ENCODE results near the gene ADAP2. TPM values are rescaled to one million over a fixed set of nuclear protein-coding genes. Genes with fewer than 3 reads are reported as not detected.
A peak's percentile ranks its signal among the peaks of the same experiment; 100 is the strongest.

ADAP2 gene
- polyA plus RNA-seq, 4 donors, result 0.89 to 6.1 (median 4.2) TPM

- 97 to 100% (median 97%) methylated on average over 3 of the region's 3 CpGs for WGBS, 3 donors
- no peaks in the 10 kb centered on the region for H3K27me3 ChIP-seq (ENCODE audit: control insufficient read depth in 3 of 3, insufficient read depth in 3 of 3, low read length in 3 of 3)
- peaks cover 0 to 32% (median 3%) of the 10 kb centered on the region in 3 donors for H3K36me3 ChIP-seq (ENCODE audit: control insufficient read depth in 3 of 3, insufficient read depth in 2 of 3, low read depth in 1 of 3, low read length in 3 of 3)
- H3K4me3 ChIP-seq (ENCODE audit: low read depth in 1 of 3, low read length in 3 of 3), result no peak overlapping the region
- H3K27ac ChIP-seq (ENCODE audit: low read depth in 1 of 3, low read length in 2 of 3), result no peak overlapping the region
- no peak for DNase-seq
- peaks cover 0 to 9% (median 0%) of the 10 kb centered on the region in 3 donors for H3K4me1 ChIP-seq (ENCODE audit: control insufficient read depth in 3 of 3, insufficient read depth in 2 of 3, low read depth in 1 of 3, low read length in 2 of 3)
- H3K9me3 ChIP-seq (ENCODE audit: control insufficient read depth in 2 of 2, insufficient read depth in 1 of 2, low read depth in 1 of 2, low read length in 1 of 2), result no peaks in the 10 kb centered on the region
- no peak for FAIRE-seq
Observed at GRCh38 chr17:30992551-30992950, 70.8 kb downstream of the ADAP2 start.

GRCh38 chr17:30995347-30995746 lies 73.6 kb downstream of the ADAP2 start:
- H3K4me1 ChIP-seq (ENCODE audit: control insufficient read depth in 3 of 3, insufficient read depth in 2 of 3, low read depth in 1 of 3, low read length in 2 of 3), result peaks cover 0 to 13% (median 2%) of the 10 kb centered on the region in 3 donors
- 93 to 100% (median 100%) methylated on average over 2 to 3 of the region's 3 CpGs for WGBS, 3 donors
- no peaks in the 10 kb centered on the region for H3K27me3 ChIP-seq (ENCODE audit: control insufficient read depth in 3 of 3, insufficient read depth in 3 of 3, low read length in 3 of 3)
- H3K9me3 ChIP-seq (ENCODE audit: control insufficient read depth in 2 of 2, insufficient read depth in 1 of 2, low read depth in 1 of 2, low read length in 1 of 2), result no peaks in the 10 kb centered on the region
- peaks cover 6 to 48% (median 8%) of the 10 kb centered on the region in 3 donors for H3K36me3 ChIP-seq (ENCODE audit: control insufficient read depth in 3 of 3, insufficient read depth in 2 of 3, low read depth in 1 of 3, low read length in 3 of 3)
- H3K27ac ChIP-seq (ENCODE audit: low read depth in 1 of 3, low read length in 2 of 3), result no peak overlapping the region
- H3K4me3 ChIP-seq (ENCODE audit: low read depth in 1 of 3, low read length in 3 of 3), result no peak overlapping the region
- DNase-seq (no peak), FAIRE-seq (no peak)

GRCh38 chr17:30996486-30996885 lies 74.7 kb downstream of the ADAP2 start:
- Histone ChIP-seq H3K27ac (ENCODE audit: low read depth in 1 of 3, low read length in 2 of 3) (peak overlapping the region in 1 of 3 donors; percentile 62), H3K36me3 (ENCODE audit: control insufficient read depth in 3 of 3, insufficient read depth in 2 of 3, low read depth in 1 of 3, low read length in 3 of 3) (peaks cover 6 to 44% (median 8%) of the 10 kb centered on the region in 3 donors), H3K4me1 (ENCODE audit: control insufficient read depth in 3 of 3, insufficient read depth in 2 of 3, low read depth in 1 of 3, low read length in 2 of 3) (peaks cover 0 to 13% (median 2%) of the 10 kb centered on the region in 3 donors), H3K27me3 (ENCODE audit: control insufficient read depth in 3 of 3, insufficient read depth in 3 of 3, low read length in 3 of 3) (no peaks in the 10 kb centered on the region), H3K4me3 (ENCODE audit: low read depth in 1 of 3, low read length in 3 of 3) (no peak overlapping the region), H3K9me3 (ENCODE audit: control insufficient read depth in 2 of 2, insufficient read depth in 1 of 2, low read depth in 1 of 2, low read length in 1 of 2) (no peaks in the 10 kb centered on the region)
- DNase-seq, result peak; percentile 51 to 80
- FAIRE-seq, result no peak
- WGBS, 3 donors, result 38 to 68% (median 43%) methylated on average over 3 of the region's 3 CpGs

GRCh38 chr17:30997270-30997669 lies 75.5 kb downstream of the ADAP2 start:
- Histone ChIP-seq H3K36me3 (ENCODE audit: control insufficient read depth in 3 of 3, insufficient read depth in 2 of 3, low read depth in 1 of 3, low read length in 3 of 3) (peaks cover 6 to 46% (median 8%) of the 10 kb centered on the region in 3 donors), H3K9me3 (ENCODE audit: control insufficient read depth in 2 of 2, insufficient read depth in 1 of 2, low read depth in 1 of 2, low read length in 1 of 2) (no peaks in the 10 kb centered on the region), H3K4me3 (ENCODE audit: low read depth in 1 of 3, low read length in 3 of 3) (no peak overlapping the region), H3K27ac (ENCODE audit: low read depth in 1 of 3, low read length in 2 of 3) (peak overlapping the region in 2 of 3 donors; percentile 13 to 62), H3K4me1 (ENCODE audit: control insufficient read depth in 3 of 3, insufficient read depth in 2 of 3, low read depth in 1 of 3, low read length in 2 of 3) (peaks cover 0 to 13% (median 2%) of the 10 kb centered on the region in 3 donors), H3K27me3 (ENCODE audit: control insufficient read depth in 3 of 3, insufficient read depth in 3 of 3, low read length in 3 of 3) (no peaks in the 10 kb centered on the region)
- FAIRE-seq (no peak), DNase-seq (no peak)
- WGBS, 3 donors, result 95 to 96% (median 96%) methylated on average over 6 of the region's 6 CpGs

- Histone ChIP-seq H3K4me3 (ENCODE audit: low read depth in 1 of 3, low read length in 3 of 3) (no peak overlapping the region), H3K27me3 (ENCODE audit: control insufficient read depth in 3 of 3, insufficient read depth in 3 of 3, low read length in 3 of 3) (no peaks in the 10 kb centered on the region), H3K36me3 (ENCODE audit: control insufficient read depth in 3 of 3, insufficient read depth in 2 of 3, low read depth in 1 of 3, low read length in 3 of 3) (peaks cover 6 to 43% (median 8%) of the 10 kb centered on the region in 3 donors), H3K9me3 (ENCODE audit: control insufficient read depth in 2 of 2, insufficient read depth in 1 of 2, low read depth in 1 of 2, low read length in 1 of 2) (no peaks in the 10 kb centered on the region), H3K4me1 (ENCODE audit: control insufficient read depth in 3 of 3, insufficient read depth in 2 of 3, low read depth in 1 of 3, low read length in 2 of 3) (peaks cover 0 to 13% (median 2%) of the 10 kb centered on the region in 3 donors), H3K27ac (ENCODE audit: low read depth in 1 of 3, low read length in 2 of 3) (peak overlapping the region in 1 of 3 donors; percentile 13)
- DNase-seq, result peak in 1 of 2 donors; percentile 23
- WGBS, 3 donors, result 45 to 78% (median 67%) methylated on average over 5 of the region's 5 CpGs
- FAIRE-seq, result no peak
Observed at GRCh38 chr17:30997842-30998241, 76.1 kb downstream of the ADAP2 start.

GRCh38 chr17:31002047-31002446 lies 80.3 kb downstream of the ADAP2 start:
- FAIRE-seq (no peak), DNase-seq (no peak)
- H3K9me3 ChIP-seq (ENCODE audit: control insufficient read depth in 2 of 2, insufficient read depth in 1 of 2, low read depth in 1 of 2, low read length in 1 of 2), result no peaks in the 10 kb centered on the region
- H3K4me1 ChIP-seq (ENCODE audit: control insufficient read depth in 3 of 3, insufficient read depth in 2 of 3, low read depth in 1 of 3, low read length in 2 of 3), result peaks cover 0 to 8% (median 2%) of the 10 kb centered on the region in 3 donors
- 82 to 85% (median 82%) methylated on average over 7 of the region's 7 CpGs for WGBS, 3 donors
- H3K36me3 ChIP-seq (ENCODE audit: control insufficient read depth in 3 of 3, insufficient read depth in 2 of 3, low read depth in 1 of 3, low read length in 3 of 3), result peaks cover 6 to 33% (median 7%) of the 10 kb centered on the region in 3 donors
- H3K27ac ChIP-seq (ENCODE audit: low read depth in 1 of 3, low read length in 2 of 3), result no peak overlapping the region
- H3K4me3 ChIP-seq (ENCODE audit: low read depth in 1 of 3, low read length in 3 of 3), result no peak overlapping the region
- H3K27me3 ChIP-seq (ENCODE audit: control insufficient read depth in 3 of 3, insufficient read depth in 3 of 3, low read length in 3 of 3), result no peaks in the 10 kb centered on the region

- Histone ChIP-seq H3K9me3 (ENCODE audit: control insufficient read depth in 2 of 2, insufficient read depth in 1 of 2, low read depth in 1 of 2, low read length in 1 of 2) (no peaks in the 10 kb centered on the region), H3K36me3 (ENCODE audit: control insufficient read depth in 3 of 3, insufficient read depth in 2 of 3, low read depth in 1 of 3, low read length in 3 of 3) (peaks cover 5 to 22% (median 6%) of the 10 kb centered on the region in 3 donors), H3K4me1 (ENCODE audit: control insufficient read depth in 3 of 3, insufficient read depth in 2 of 3, low read depth in 1 of 3, low read length in 2 of 3) (peaks cover 2 to 4% (median 3%) of the 10 kb centered on the region in 3 donors), H3K4me3 (ENCODE audit: low read depth in 1 of 3, low read length in 3 of 3) (no peak overlapping the region), H3K27ac (ENCODE audit: low read depth in 1 of 3, low read length in 2 of 3) (no peak overlapping the region), H3K27me3 (ENCODE audit: control insufficient read depth in 3 of 3, insufficient read depth in 3 of 3, low read length in 3 of 3) (no peaks in the 10 kb centered on the region)
- DNase-seq (no peak), FAIRE-seq (no peak)
- WGBS, 3 donors, result 96 to 99% (median 99%) methylated on average over 5 of the region's 5 CpGs
Observed at GRCh38 chr17:31003225-31003866, 81.6 kb downstream of the ADAP2 start.

- Histone ChIP-seq H3K9me3 (ENCODE audit: control insufficient read depth in 2 of 2, insufficient read depth in 1 of 2, low read depth in 1 of 2, low read length in 1 of 2) (no peaks in the 10 kb centered on the region), H3K27me3 (ENCODE audit: control insufficient read depth in 3 of 3, insufficient read depth in 3 of 3, low read length in 3 of 3) (peaks cover 0 to 5% (median 0%) of the 10 kb centered on the region in 3 donors), H3K36me3 (ENCODE audit: control insufficient read depth in 3 of 3, insufficient read depth in 2 of 3, low read depth in 1 of 3, low read length in 3 of 3) (peaks cover 0 to 15% (median 6%) of the 10 kb centered on the region in 3 donors), H3K4me1 (ENCODE audit: control insufficient read depth in 3 of 3, insufficient read depth in 2 of 3, low read depth in 1 of 3, low read length in 2 of 3) (peaks cover 0 to 4% (median 0%) of the 10 kb centered on the region in 3 donors), H3K4me3 (ENCODE audit: low read depth in 1 of 3, low read length in 3 of 3) (no peak overlapping the region), H3K27ac (ENCODE audit: low read depth in 1 of 3, low read length in 2 of 3) (no peak overlapping the region)
- WGBS, 3 donors, result 86 to 100% (median 95%) methylated on average over 2 of the region's 2 CpGs
- FAIRE-seq (no peak), DNase-seq (no peak)
Observed at GRCh38 chr17:31004160-31004559, 82.4 kb downstream of the ADAP2 start.

Measured in small intestine (tissue), 7 donors.